ENCODE measurements around the gene ADCY5. TPM values are rescaled to one million over a fixed set of nuclear protein-coding genes. Genes with fewer than 3 reads are reported as not detected.

ADCY5 gene
- total RNA-seq, 1 donor from 2014 or later = 10.6 TPM

DNA sequence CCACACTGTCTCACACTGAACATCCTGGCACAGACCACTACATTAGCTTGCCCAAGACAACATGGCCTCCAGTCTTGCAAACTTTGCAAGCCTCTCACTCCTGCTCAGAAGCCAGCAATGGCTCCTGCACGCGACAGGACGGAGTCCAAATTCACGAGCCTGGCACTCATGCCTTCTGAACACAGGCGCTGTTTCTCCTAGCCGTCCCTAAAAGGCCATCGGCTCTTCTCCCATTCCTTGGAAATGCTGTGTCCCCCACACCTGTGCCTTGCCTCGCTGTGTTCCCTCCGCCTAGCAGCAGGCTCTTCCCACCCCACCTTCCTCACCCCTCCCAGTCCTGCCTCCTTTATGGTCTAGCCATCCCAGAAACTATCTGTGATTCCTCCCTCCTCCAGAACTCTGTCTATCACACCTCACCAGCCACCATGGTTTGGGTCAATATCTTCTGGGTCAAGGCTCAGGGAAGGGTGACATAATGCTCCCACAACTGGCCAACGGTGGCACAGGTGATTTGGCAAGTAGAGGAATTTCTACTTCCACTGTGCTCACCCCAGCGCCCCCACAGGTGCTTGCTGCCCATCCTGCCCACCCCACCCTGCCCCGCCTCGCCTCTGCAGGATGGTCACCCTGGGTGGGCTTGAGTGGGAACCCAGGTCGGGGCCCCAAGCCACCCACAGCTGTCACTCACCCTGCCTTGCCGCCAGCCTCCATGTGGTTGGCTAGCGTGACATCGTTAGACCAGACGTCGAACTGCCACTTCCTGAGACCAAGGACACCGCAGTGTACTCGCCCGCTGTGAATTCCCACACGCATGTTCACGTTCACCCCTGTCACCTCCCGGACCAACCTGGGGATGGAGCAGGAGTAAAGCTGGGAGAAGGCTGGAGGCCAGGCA lies 120.7 kb downstream of the ADCY5 start:
- H3K4me3 Mint-ChIP-seq (ENCODE audit: unreplicated experiment) = no peak overlapping the region
- H3K9me3 Mint-ChIP-seq (ENCODE audit: unreplicated experiment) = no peaks in the 10 kb centered on the region
- H3K27me3 Mint-ChIP-seq (ENCODE audit: unreplicated experiment) = peaks cover 25% of the 10 kb centered on the region
- H3K4me1 Mint-ChIP-seq (ENCODE audit: unreplicated experiment) = no peaks in the 10 kb centered on the region
- H3K36me3 Mint-ChIP-seq (ENCODE audit: unreplicated experiment) = no peaks in the 10 kb centered on the region
- TF ChIP-seq, protein P1, sequence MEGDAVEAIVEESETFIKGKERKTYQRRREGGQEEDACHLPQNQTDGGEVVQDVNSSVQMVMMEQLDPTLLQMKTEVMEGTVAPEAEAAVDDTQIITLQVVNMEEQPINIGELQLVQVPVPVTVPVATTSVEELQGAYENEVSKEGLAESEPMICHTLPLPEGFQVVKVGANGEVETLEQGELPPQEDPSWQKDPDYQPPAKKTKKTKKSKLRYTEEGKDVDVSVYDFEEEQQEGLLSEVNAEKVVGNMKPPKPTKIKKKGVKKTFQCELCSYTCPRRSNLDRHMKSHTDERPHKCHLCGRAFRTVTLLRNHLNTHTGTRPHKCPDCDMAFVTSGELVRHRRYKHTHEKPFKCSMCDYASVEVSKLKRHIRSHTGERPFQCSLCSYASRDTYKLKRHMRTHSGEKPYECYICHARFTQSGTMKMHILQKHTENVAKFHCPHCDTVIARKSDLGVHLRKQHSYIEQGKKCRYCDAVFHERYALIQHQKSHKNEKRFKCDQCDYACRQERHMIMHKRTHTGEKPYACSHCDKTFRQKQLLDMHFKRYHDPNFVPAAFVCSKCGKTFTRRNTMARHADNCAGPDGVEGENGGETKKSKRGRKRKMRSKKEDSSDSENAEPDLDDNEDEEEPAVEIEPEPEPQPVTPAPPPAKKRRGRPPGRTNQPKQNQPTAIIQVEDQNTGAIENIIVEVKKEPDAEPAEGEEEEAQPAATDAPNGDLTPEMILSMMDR (IDR thresholded peaks at IDR 0.05) = no peak
- DNase-seq (ENCODE audit: extremely low spot score, unreplicated experiment) = no peak
- H3K27ac Mint-ChIP-seq (ENCODE audit: unreplicated experiment) = no peak overlapping the region

DNA sequence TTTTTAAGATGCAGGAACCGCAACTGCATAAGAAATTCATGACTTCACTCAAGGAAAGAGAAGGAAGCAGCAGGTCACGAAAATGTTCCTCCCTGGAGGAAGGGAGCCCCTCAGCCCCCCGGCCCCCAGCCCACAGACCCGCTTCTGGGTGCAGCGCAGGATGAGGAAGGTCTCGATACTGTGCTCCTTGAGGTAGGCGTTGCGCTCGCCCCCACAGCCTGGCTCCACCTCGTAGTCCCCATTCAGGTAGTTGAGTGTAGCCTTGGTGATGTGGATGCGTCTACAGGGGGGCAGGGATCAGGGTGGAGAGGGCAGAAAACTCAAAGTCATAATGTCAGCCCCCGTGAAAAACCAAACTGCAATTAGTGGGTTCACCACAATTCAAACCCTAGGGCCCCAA lies 121.4 kb downstream of the ADCY5 start:
- H3K4me3 Mint-ChIP-seq (ENCODE audit: unreplicated experiment) = no peak overlapping the region
- no peak for DNase-seq (ENCODE audit: extremely low spot score, unreplicated experiment)
- no peaks in the 10 kb centered on the region for H3K4me1 Mint-ChIP-seq (ENCODE audit: unreplicated experiment)
- peaks cover 31% of the 10 kb centered on the region for H3K27me3 Mint-ChIP-seq (ENCODE audit: unreplicated experiment)
- H3K27ac Mint-ChIP-seq (ENCODE audit: unreplicated experiment) = no peak overlapping the region
- no peaks in the 10 kb centered on the region for H3K9me3 Mint-ChIP-seq (ENCODE audit: unreplicated experiment)
- no peaks in the 10 kb centered on the region for H3K36me3 Mint-ChIP-seq (ENCODE audit: unreplicated experiment)
- TF ChIP-seq, protein P1 (IDR thresholded peaks at IDR 0.05) = no peak

- no peak for DNase-seq (ENCODE audit: extremely low spot score, unreplicated experiment)
- TF ChIP-seq, protein P1 (IDR thresholded peaks at IDR 0.05) = no peak
- Mint-ChIP-seq H3K4me1 (ENCODE audit: unreplicated experiment) (no peaks in the 10 kb centered on the region), H3K27me3 (ENCODE audit: unreplicated experiment) (peaks cover 31% of the 10 kb centered on the region), H3K4me3 (ENCODE audit: unreplicated experiment) (no peak overlapping the region), H3K27ac (ENCODE audit: unreplicated experiment) (no peak overlapping the region), H3K9me3 (ENCODE audit: unreplicated experiment) (no peaks in the 10 kb centered on the region), H3K36me3 (ENCODE audit: unreplicated experiment) (no peaks in the 10 kb centered on the region)
These were observed 122.4 kb downstream of the ADCY5 start for GRCh38 chr3:123326531-123326930.

- H3K9me3 Mint-ChIP-seq (ENCODE audit: unreplicated experiment) = no peaks in the 10 kb centered on the region
- TF ChIP-seq, protein P1 (IDR thresholded peaks at IDR 0.05) = no peak
- no peaks in the 10 kb centered on the region for H3K36me3 Mint-ChIP-seq (ENCODE audit: unreplicated experiment)
- H3K27me3 Mint-ChIP-seq (ENCODE audit: unreplicated experiment) = peaks cover 37% of the 10 kb centered on the region
- H3K4me3 Mint-ChIP-seq (ENCODE audit: unreplicated experiment) = no peak overlapping the region
- DNase-seq (ENCODE audit: extremely low spot score, unreplicated experiment) = no peak
- H3K27ac Mint-ChIP-seq (ENCODE audit: unreplicated experiment) = no peak overlapping the region
- H3K4me1 Mint-ChIP-seq (ENCODE audit: unreplicated experiment) = no peaks in the 10 kb centered on the region
These were observed 123.1 kb downstream of the ADCY5 start for GRCh38 chr3:123325766-123326256.

All from osteocyte (in vitro differentiated cells).